Neuron (in vitro differentiated cells): ENCODE measurements around the gene GORASP2.

Experiments
- H2AFZ ChIP-seq: one replicate; pipeline ENCODE4 v1.6.1; 2013; ENCODE audit warnings: low read depth, mild to moderate bottlenecking, inconsistent platforms, low read length, moderate library complexity
- H3K27me3 ChIP-seq: one replicate; pipeline ENCODE4 v1.6.1; 2013; ENCODE audit warnings: low read length; ENCODE audit not compliant: insufficient read depth
- H3K36me3 ChIP-seq: one replicate; pipeline ENCODE4 v1.6.1; 2013; ENCODE audit warnings: low read length; ENCODE audit not compliant: insufficient read depth
- H3K4me1 ChIP-seq: one replicate; pipeline ENCODE4 v1.6.1; 2013; ENCODE audit warnings: low read length; ENCODE audit not compliant: insufficient read depth
- H3K4me3 ChIP-seq: 2 replicates; pipeline ENCODE4 v1.5.1; 2013; ENCODE audit warnings: mild to moderate bottlenecking, low read length, moderate library complexity
- H3K9me3 ChIP-seq: one replicate; pipeline ENCODE4 v1.6.1; 2013; ENCODE audit warnings: low read length

Gene GORASP2

GRCh38 chr2:170928824-170929685 lies at the start of gene GORASP2:
TSS of gene GORASP2 (plus strand) at chr2:170929253. CDS start at chr2:170929341, 88 bp downstream.
- Histone ChIP-seq H3K9me3 (peaks cover 6% of the 10 kb centered on the region), H3K4me1 (peaks cover 16% of the 10 kb centered on the region), H3K36me3 (no peaks in the 10 kb centered on the region), H3K27me3 (no peaks in the 10 kb centered on the region), H3K4me3 (peak within 1 kb of the TSS; percentile 84), H2AFZ (peak within 1 kb of the TSS; percentile 57)

GRCh38 chr2:170881840-170882239 lies 47.2 kb upstream of the GORASP2 start:
- H3K9me3 ChIP-seq: no peaks in the 10 kb centered on the region
- H3K4me1 ChIP-seq: no peaks in the 10 kb centered on the region
- no peak overlapping the region for H3K4me3 ChIP-seq
- H3K36me3 ChIP-seq: no peaks in the 10 kb centered on the region
- no peak overlapping the region for H2AFZ ChIP-seq
- no peaks in the 10 kb centered on the region for H3K27me3 ChIP-seq

- no peaks in the 10 kb centered on the region for H3K4me1 ChIP-seq
- H3K36me3 ChIP-seq: no peaks in the 10 kb centered on the region
- H3K27me3 ChIP-seq: no peaks in the 10 kb centered on the region
- H3K4me3 ChIP-seq: no peak overlapping the region
- no peaks in the 10 kb centered on the region for H3K9me3 ChIP-seq
- no peak overlapping the region for H2AFZ ChIP-seq
Measured at GRCh38 chr2:170882758-170883157, 46.3 kb upstream of the GORASP2 start.

DNA sequence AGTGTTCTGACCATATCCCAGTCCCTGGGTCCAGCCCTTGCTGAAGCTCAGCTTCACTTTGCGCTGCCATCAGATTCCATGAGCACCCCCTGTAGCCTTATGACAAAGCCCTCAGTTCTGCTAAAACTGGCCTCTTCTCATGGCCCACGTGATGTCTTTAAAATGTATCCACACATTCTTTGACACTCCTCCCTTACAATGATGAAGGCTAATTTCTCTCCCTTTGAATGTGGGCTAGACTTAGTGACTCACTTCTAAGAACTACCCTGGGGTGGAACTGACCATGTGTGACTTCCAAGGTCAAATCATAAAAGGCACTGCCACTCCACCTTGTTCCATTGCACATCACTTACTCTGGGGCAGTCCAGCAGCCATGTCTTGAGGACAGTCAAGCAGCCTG lies 45.4 kb upstream of the GORASP2 start:
- no peaks in the 10 kb centered on the region for H3K9me3 ChIP-seq
- H3K27me3 ChIP-seq: no peaks in the 10 kb centered on the region
- H3K36me3 ChIP-seq: no peaks in the 10 kb centered on the region
- no peaks in the 10 kb centered on the region for H3K4me1 ChIP-seq
- H3K4me3 ChIP-seq: no peak overlapping the region
- no peak overlapping the region for H2AFZ ChIP-seq

GRCh38 chr2:170885130-170885791 lies 43.8 kb upstream of the GORASP2 start:
- no peaks in the 10 kb centered on the region for H3K36me3 ChIP-seq
- H3K9me3 ChIP-seq: no peaks in the 10 kb centered on the region
- no peaks in the 10 kb centered on the region for H3K4me1 ChIP-seq
- no peak overlapping the region for H3K4me3 ChIP-seq
- H2AFZ ChIP-seq: no peak overlapping the region
- H3K27me3 ChIP-seq: no peaks in the 10 kb centered on the region

GRCh38 chr2:170886386-170886785 lies 42.7 kb upstream of the GORASP2 start:
- no peaks in the 10 kb centered on the region for H3K9me3 ChIP-seq
- H3K4me1 ChIP-seq: no peaks in the 10 kb centered on the region
- H3K4me3 ChIP-seq: no peak overlapping the region
- no peaks in the 10 kb centered on the region for H3K27me3 ChIP-seq
- no peak overlapping the region for H2AFZ ChIP-seq
- H3K36me3 ChIP-seq: no peaks in the 10 kb centered on the region

DNA sequence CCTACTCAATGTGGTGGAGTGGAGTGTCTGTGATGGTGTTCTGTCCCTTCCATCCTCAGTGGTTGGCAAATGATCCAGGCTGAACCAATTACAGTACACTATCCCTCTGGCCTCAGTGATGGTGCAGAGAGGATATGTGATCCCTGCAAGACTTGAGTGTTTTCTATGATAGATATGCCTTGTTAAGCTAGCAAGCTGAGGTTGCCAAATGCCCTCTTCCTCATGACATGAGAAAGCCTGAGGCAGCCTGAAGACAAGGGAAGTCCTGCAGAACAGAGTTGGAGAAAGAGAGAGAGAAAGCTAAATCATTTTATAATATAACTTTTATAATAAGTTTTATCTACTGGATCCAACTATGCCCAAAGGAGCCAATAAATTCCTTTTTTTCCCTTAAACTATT lies 41.6 kb upstream of the GORASP2 start:
- no peak overlapping the region for H2AFZ ChIP-seq
- H3K9me3 ChIP-seq: no peaks in the 10 kb centered on the region
- no peaks in the 10 kb centered on the region for H3K4me1 ChIP-seq
- H3K4me3 ChIP-seq: no peak overlapping the region
- no peaks in the 10 kb centered on the region for H3K27me3 ChIP-seq
- no peaks in the 10 kb centered on the region for H3K36me3 ChIP-seq

DNA sequence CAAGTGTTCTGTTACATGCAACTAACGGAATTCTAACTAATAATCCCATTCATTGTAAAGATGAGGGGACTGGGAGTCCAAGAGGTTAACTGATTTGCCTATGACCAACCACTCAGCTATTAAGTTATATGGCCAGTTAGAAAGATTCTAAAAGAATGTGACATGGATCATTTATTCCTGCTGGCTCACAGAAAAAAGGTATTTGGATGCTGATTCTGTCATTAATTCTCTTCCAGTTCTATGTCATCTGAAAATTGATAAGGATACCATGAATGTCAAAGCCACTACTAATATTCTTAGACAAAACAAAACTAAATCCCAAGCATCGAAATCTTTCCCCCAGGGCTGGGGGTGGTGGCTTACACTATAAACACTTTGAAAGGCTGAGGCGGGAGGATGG lies 41.2 kb upstream of the GORASP2 start:
- Histone ChIP-seq H2AFZ (no peak overlapping the region), H3K4me1 (no peaks in the 10 kb centered on the region), H3K36me3 (no peaks in the 10 kb centered on the region), H3K27me3 (no peaks in the 10 kb centered on the region), H3K9me3 (no peaks in the 10 kb centered on the region), H3K4me3 (no peak overlapping the region)

GRCh38 chr2:170891893-170892292 lies 37.2 kb upstream of the GORASP2 start:
- Histone ChIP-seq H3K36me3 (no peaks in the 10 kb centered on the region), H3K4me1 (peaks cover 2% of the 10 kb centered on the region), H3K4me3 (no peak overlapping the region), H3K9me3 (no peaks in the 10 kb centered on the region), H3K27me3 (no peaks in the 10 kb centered on the region), H2AFZ (no peak overlapping the region)

DNA sequence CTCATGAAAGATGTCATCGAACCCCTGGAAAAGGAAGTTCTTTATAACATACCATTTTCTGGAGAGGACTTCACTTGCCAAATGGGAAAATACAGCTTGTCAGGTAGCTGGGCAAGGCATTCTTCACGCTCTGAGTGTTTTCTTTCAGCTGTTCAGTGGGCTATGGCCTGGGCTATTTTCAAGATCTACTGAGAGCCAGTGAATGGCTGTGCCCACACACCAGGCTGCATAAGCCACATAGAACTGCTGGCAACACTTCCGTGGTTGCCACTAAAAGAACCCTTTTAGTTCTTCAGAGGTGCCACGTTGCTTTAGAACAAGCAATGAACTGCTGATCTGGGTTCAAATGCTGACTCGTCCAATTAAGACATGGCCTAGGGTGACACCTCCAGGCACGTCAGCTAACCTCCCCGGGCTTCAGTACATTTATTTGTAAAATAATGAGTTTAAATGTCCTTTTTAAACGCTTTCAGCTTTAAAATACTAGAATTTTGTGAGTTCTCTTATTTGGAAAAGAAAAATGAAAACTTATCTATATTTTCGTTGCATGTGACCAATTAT lies 36.6 kb upstream of the GORASP2 start:
- no peak overlapping the region for H3K4me3 ChIP-seq
- H2AFZ ChIP-seq: no peak overlapping the region
- H3K4me1 ChIP-seq: peaks cover 2% of the 10 kb centered on the region
- no peaks in the 10 kb centered on the region for H3K27me3 ChIP-seq
- H3K36me3 ChIP-seq: no peaks in the 10 kb centered on the region
- H3K9me3 ChIP-seq: no peaks in the 10 kb centered on the region

DNA sequence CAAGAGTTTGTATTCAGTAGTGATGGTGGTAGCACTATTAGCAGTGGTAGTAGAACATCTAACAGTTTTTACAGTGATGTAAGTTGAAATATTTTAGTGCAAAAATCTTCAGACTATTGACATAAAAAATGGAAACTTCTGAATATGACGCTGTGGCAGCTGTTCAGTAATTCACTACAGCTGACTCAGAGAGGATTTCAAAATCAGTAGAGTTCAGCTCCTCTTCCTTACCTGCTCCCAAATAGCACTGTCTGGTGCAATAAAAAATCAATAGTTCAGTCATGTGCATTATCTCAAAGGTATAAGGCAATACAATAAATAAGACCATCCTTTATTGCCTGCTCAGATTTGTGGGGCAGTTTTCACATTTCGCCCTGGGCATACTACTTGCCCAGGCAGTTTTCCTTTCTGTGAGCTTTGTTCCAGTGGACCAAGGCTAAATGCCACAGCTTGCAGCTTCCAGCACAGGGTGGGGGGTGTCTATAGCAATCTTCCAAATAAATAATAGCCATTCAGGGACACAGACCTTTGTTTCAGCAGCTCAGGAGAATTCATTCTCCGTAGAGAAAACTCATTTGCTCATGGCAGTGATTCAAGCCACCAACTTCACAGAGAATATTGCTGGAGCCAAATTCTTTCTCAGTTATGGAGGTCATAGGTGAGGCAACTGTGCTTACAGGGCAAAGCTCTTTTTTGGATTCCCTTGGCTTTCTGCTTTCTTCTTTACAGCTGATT lies 33.9 kb upstream of the GORASP2 start:
- Histone ChIP-seq H3K4me1 (peaks cover 2% of the 10 kb centered on the region), H3K4me3 (no peak overlapping the region), H3K9me3 (no peaks in the 10 kb centered on the region), H2AFZ (no peak overlapping the region), H3K27me3 (no peaks in the 10 kb centered on the region), H3K36me3 (no peaks in the 10 kb centered on the region)

GRCh38 chr2:170896622-170897021 lies 32.4 kb upstream of the GORASP2 start:
- Histone ChIP-seq H3K4me1 (peaks cover 2% of the 10 kb centered on the region), H2AFZ (no peak overlapping the region), H3K9me3 (no peaks in the 10 kb centered on the region), H3K36me3 (no peaks in the 10 kb centered on the region), H3K27me3 (no peaks in the 10 kb centered on the region), H3K4me3 (no peak overlapping the region)

GRCh38 chr2:170897108-170897507 lies 31.9 kb upstream of the GORASP2 start:
- H3K9me3 ChIP-seq: no peaks in the 10 kb centered on the region
- H3K4me1 ChIP-seq: peaks cover 2% of the 10 kb centered on the region
- H3K4me3 ChIP-seq: no peak overlapping the region
- no peak overlapping the region for H2AFZ ChIP-seq
- H3K27me3 ChIP-seq: no peaks in the 10 kb centered on the region
- no peaks in the 10 kb centered on the region for H3K36me3 ChIP-seq
